Activated T-cell treated with anti-CD3 and anti-CD28 coated beads, Interleukin-2, amount 50 U/mL, for 24 hours (primary cell): ENCODE data around the gene FAM174C.

Experiments used
- DNase-seq: peaks from one replicate; pipeline ENCODE4 v3.0.0-alpha.2; 2020
- H3K27ac Mint-ChIP-seq: 2 replicates; pipeline ENCODE4 v1.8.0; 2020; ENCODE audit warnings: mild to moderate bottlenecking, mixed read lengths
- H3K27me3 Mint-ChIP-seq: 2 replicates; pipeline ENCODE4 v1.8.0; 2020; ENCODE audit warnings: mixed read lengths
- H3K36me3 Mint-ChIP-seq: 2 replicates; pipeline ENCODE4 v1.8.0; 2020; ENCODE audit warnings: low read depth, mixed read lengths
- H3K4me1 Mint-ChIP-seq: 2 replicates; pipeline ENCODE4 v1.8.0; 2020; ENCODE audit warnings: low read depth, mixed read lengths
- H3K4me3 Mint-ChIP-seq: 2 replicates; pipeline ENCODE4 v1.8.0; 2020; ENCODE audit warnings: mild to moderate bottlenecking, moderate library complexity, mixed read lengths
- H3K9me3 Mint-ChIP-seq: 2 replicates; pipeline ENCODE4 v1.8.0; 2020; ENCODE audit warnings: mixed read lengths

The FAM174C gene

GRCh38 chr19:1259876-1260748 lies 15.2 kb upstream of the FAM174C start:
- Mint-ChIP-seq H3K9me3 (no peaks in the 10 kb centered on the region), H3K27me3 (no peaks in the 10 kb centered on the region), H3K4me3 (peak overlapping the region; percentile 84), H3K27ac (peak overlapping the region; percentile 98), H3K4me1 (peaks cover 64% of the 10 kb centered on the region), H3K36me3 (peaks cover 61% of the 10 kb centered on the region)
- DNase-seq = no peak

- no peaks in the 10 kb centered on the region for H3K9me3 Mint-ChIP-seq
- H3K27me3 Mint-ChIP-seq = no peaks in the 10 kb centered on the region
- DNase-seq = peak; percentile 98
- H3K36me3 Mint-ChIP-seq = peaks cover 55% of the 10 kb centered on the region
- H3K27ac Mint-ChIP-seq = peak overlapping the region; percentile 98
- H3K4me3 Mint-ChIP-seq = peak overlapping the region; percentile 95
- H3K4me1 Mint-ChIP-seq = peaks cover 68% of the 10 kb centered on the region
Measured at GRCh38 chr19:1260749-1261537, 14.4 kb upstream of the FAM174C start.

GRCh38 chr19:1261538-1261797 lies 13.9 kb upstream of the FAM174C start:
- Mint-ChIP-seq H3K9me3 (no peaks in the 10 kb centered on the region), H3K4me1 (peaks cover 68% of the 10 kb centered on the region), H3K27me3 (no peaks in the 10 kb centered on the region), H3K36me3 (peaks cover 50% of the 10 kb centered on the region), H3K4me3 (peak overlapping the region; percentile 95), H3K27ac (peak overlapping the region; percentile 97)
- no peak for DNase-seq

DNA sequence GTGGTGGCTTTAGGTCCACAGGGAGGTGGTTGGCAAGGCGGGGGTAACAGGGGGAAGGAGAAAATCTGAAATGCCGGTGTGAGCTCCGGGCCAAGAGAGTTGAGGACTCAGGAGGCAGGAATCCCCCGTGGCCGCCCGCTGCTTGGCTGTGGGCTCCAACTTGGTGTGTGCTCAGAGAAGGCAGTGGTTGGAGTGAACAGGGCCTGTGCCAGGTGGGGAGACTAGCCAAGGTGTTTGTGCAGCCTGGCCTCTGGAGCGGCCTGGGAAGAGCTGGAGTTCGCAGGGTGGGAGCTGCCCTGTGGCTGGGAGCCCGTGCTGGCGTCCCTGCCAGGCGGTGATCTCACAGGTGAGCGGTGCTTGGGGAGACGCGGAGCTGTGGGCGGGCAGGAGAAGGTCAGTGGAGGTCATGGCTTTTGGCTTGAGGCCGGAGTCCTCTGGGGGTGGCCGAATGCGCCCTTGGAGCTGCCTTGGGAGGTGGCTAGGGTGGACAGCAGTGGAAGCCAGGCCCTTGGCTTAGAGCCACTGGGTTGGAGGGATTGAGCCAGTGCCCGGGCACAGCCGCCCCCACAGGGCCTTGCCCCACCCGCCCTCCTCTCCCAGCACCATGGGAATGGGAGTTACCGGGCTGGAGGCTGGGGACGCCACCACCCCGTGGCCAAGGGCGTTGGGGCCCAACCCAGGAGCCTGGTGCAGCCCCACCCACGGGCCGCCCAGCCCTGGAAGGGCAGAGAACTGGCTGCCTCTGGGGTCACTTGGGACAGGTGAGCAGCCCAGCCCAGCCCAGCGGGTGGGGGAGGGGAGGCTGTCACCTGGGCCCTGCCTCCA lies 13.3 kb upstream of the FAM174C start:
- DNase-seq = peak; percentile 64
- Mint-ChIP-seq H3K9me3 (no peaks in the 10 kb centered on the region), H3K27ac (peak overlapping the region; percentile 97), H3K4me3 (peak overlapping the region; percentile 95), H3K4me1 (peaks cover 68% of the 10 kb centered on the region), H3K36me3 (peaks cover 46% of the 10 kb centered on the region), H3K27me3 (no peaks in the 10 kb centered on the region)

DNA sequence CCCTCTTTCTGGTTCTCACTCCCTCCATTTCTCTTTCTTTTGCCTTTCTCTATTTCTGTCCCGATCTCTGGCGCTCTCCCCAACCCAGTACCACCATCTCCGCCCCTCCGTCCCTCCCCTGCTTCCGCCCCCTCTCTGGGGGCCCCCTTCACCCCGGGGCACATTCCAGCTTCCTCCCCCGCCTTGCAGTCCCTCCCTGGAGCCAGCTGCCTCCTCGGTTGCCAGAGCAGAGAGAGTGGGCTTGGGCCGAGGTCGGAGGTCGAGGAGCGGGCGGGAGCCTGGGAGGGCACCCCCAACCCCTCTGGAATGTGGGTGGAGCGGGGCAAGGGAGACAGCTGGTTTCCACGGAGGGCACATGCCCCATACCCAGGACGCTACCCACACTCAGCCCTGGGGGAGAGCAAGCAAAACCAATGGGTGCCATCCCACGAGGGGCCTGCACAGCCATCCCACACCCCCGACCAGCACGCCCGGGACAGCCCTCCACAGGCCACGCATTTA lies 12.7 kb upstream of the FAM174C start:
- peak overlapping the region; percentile 67 for H3K4me3 Mint-ChIP-seq
- no peaks in the 10 kb centered on the region for H3K27me3 Mint-ChIP-seq
- DNase-seq = no peak
- H3K36me3 Mint-ChIP-seq = peaks cover 42% of the 10 kb centered on the region
- H3K4me1 Mint-ChIP-seq = peaks cover 71% of the 10 kb centered on the region
- peak overlapping the region; percentile 50 for H3K27ac Mint-ChIP-seq
- H3K9me3 Mint-ChIP-seq = no peaks in the 10 kb centered on the region

- H3K4me3 Mint-ChIP-seq = peak overlapping the region; percentile 67
- peaks cover 71% of the 10 kb centered on the region for H3K4me1 Mint-ChIP-seq
- peak overlapping the region; percentile 84 for H3K27ac Mint-ChIP-seq
Measured at GRCh38 chr19:1263188-1263587, 12.1 kb upstream of the FAM174C start.

DNA sequence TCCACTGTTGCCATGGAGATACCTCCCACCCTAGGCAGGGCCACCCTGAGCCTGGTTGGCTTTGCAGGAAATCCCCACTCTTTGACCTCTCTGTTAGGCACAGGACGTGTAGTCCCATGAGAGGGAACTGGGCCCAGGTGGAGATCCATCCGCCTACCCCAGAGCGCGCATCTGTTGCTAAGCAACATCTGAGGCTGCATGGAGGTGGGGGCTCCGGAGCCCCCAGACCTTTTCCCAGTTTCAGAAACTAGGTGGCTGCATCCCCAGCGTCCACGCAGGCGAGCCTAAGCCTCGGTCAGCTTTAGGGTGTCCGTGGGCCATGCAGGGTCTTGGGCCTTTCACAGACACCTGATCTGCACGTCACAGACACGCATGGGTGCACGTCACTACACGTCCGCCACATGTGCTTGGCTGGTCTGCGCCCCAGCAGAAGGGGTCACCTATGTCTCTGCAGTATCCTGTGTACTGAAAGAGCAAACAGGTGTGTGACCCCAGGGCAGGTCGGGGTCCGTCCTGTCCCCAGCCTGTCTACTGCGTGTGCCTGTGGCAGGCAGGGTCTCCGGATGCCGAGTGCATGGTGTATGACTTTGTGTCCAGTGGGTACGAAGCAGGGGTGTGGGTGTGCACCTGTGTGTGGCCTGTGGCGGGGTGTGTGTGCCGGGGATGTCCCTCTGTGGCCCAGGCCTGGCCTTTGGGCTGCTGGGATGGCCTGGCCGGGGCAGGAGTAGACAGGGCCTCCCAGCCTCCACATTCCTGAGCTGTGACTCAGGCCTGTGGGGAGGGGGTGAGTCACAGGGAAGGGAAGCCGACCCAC lies 10.3 kb upstream of the FAM174C start:
- no peaks in the 10 kb centered on the region for H3K27me3 Mint-ChIP-seq
- peak overlapping the region; percentile 83 for H3K27ac Mint-ChIP-seq
- peak overlapping the region; percentile 27 for H3K4me3 Mint-ChIP-seq
- H3K4me1 Mint-ChIP-seq = peaks cover 62% of the 10 kb centered on the region
- H3K36me3 Mint-ChIP-seq = peaks cover 29% of the 10 kb centered on the region
- DNase-seq = no peak
- H3K9me3 Mint-ChIP-seq = no peaks in the 10 kb centered on the region

More at GRCh38 chr19:1263188-1263587, 12.1 kb upstream of the FAM174C start:
- no peak for DNase-seq
- peaks cover 37% of the 10 kb centered on the region for H3K36me3 Mint-ChIP-seq
- H3K27me3 Mint-ChIP-seq = no peaks in the 10 kb centered on the region
- no peaks in the 10 kb centered on the region for H3K9me3 Mint-ChIP-seq

DNA sequence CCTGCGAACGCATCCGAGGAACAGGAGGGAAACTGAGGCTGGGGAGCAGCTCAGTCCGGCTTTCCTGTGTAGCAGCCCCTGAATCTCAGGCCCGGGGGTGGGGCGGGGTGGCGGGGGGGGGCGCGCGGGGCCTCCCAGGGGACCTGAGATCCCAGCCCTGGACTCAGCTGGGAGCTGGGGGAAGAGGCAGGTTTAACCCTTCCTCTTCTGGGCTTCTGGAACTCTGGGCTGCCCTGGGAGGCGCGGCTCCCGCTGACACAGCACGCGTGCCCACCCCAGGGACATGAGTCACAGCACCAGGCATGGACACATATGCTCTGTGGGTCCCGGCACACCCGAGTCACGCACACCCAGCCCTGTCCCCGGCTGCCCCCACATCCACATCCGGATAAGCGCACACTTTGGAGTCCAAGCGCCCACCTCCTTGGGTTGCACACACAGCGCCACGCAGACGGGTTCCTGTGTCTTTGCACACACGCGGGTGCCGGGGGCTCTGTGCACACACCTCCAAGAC lies 9.7 kb upstream of the FAM174C start:
- H3K27ac Mint-ChIP-seq = peak overlapping the region; percentile 86
- H3K36me3 Mint-ChIP-seq = peaks cover 36% of the 10 kb centered on the region
- peak; percentile 66 for DNase-seq
- H3K27me3 Mint-ChIP-seq = no peaks in the 10 kb centered on the region
- H3K9me3 Mint-ChIP-seq = no peaks in the 10 kb centered on the region
- peak overlapping the region; percentile 51 for H3K4me3 Mint-ChIP-seq
- peaks cover 65% of the 10 kb centered on the region for H3K4me1 Mint-ChIP-seq

DNA sequence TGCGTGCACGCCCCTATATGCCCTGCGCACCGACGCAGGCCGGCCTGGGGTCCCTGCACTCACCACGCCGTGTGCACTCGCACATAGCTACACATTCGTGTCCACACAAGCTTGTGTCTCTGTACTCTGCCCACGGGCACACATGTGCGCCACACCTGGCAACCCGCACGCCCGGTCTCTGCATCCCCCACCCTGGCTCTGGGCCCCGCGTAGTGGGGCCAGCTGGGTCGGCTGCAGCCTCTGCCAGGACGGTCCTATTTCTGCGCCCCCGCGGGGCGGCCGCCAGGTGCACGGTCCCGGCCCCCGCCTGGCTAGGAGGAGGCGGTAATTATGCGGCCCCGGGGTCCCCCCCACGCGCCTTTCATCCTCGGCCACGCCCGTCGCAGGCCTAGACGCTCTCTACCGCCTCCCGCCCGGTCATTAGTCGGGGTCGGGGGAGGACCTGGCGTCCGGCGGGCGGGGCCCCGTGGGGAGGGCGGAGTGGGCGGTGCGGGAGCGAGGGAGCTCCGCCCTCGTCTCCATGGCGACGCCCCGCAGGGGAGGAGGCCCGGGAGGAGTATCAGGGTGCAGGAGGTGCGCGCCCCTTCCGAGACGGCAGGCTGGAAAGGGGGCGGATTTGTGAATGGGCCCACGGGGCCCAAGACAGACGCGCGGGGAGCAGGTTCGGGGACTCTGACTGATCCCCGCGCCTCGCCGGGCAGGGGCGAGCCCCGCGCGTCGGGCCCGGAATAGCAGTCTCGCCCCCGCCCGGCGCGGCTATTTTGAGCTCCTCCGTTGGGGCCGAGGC lies 9.0 kb upstream of the FAM174C start:
- H3K27ac Mint-ChIP-seq = peak overlapping the region; percentile 86
- H3K4me3 Mint-ChIP-seq = peak overlapping the region; percentile 51
- peaks cover 41% of the 10 kb centered on the region for H3K36me3 Mint-ChIP-seq
- DNase-seq = peak; percentile 90
- H3K9me3 Mint-ChIP-seq = no peaks in the 10 kb centered on the region
- H3K4me1 Mint-ChIP-seq = peaks cover 71% of the 10 kb centered on the region
- H3K27me3 Mint-ChIP-seq = no peaks in the 10 kb centered on the region

DNA sequence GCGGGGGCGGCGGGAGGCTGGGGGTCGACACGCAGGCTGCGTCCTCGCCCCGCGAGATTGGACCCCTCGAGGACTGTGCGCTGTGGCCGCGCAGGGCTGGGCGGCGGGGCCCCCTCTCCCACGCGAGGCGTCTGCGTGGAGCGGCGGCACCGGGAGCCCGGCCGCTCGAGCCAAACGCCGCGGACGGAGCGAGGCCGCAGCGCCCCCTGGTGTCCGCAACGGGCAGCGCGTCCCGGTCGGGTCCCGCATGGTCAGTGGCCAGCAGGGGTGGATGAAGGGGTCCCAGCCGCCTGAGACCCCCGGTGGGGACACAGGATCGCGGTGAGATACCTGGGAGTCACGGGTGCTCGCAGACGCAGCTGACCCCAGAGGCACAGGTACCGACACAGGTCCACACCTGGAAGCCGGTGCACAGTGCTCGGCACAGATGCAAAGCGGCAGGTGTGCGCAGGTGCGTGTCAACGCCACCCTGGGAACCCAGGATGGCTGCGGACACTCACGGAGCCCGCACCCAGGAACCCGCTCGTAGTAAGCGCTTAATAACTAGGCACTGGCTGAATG lies 8.3 kb upstream of the FAM174C start:
- peaks cover 71% of the 10 kb centered on the region for H3K4me1 Mint-ChIP-seq
- no peaks in the 10 kb centered on the region for H3K9me3 Mint-ChIP-seq
- peak; percentile 86 for DNase-seq

GRCh38 chr19:1267477-1268225 lies 7.7 kb upstream of the FAM174C start:
- H3K36me3 Mint-ChIP-seq = peaks cover 47% of the 10 kb centered on the region
- peak overlapping the region; percentile 89 for H3K27ac Mint-ChIP-seq
- H3K4me3 Mint-ChIP-seq = peak overlapping the region; percentile 91
- no peaks in the 10 kb centered on the region for H3K27me3 Mint-ChIP-seq
- H3K4me1 Mint-ChIP-seq = peaks cover 73% of the 10 kb centered on the region
- H3K9me3 Mint-ChIP-seq = no peaks in the 10 kb centered on the region
- DNase-seq = peak; percentile 54

More for the DNA sequence above, 8.3 kb upstream of the FAM174C start:
- H3K27ac Mint-ChIP-seq = peak overlapping the region; percentile 66
- H3K27me3 Mint-ChIP-seq = no peaks in the 10 kb centered on the region
- peaks cover 41% of the 10 kb centered on the region for H3K36me3 Mint-ChIP-seq
- H3K4me3 Mint-ChIP-seq = peak overlapping the region; percentile 62
